ENCODE data around the gene NOL3. TPM values are rescaled to one million over a fixed set of nuclear protein-coding genes. Genes with fewer than 3 reads are reported as not detected.
A peak's percentile ranks its signal among the peaks of the same experiment; 100 is the strongest.

The NOL3 gene
- total and polyA plus RNA-seq, 2 of the 13 experiments (the other 11 are each of a cell fraction or from before 2014, with no cell fraction given) = 5.7 to 20.5 TPM

- TF ChIP-seq RFX3 (CRISPR knock-in tag; IDR thresholded peaks at IDR 0.05) (no peak), REPIN1 (CRISPR knock-in tag; IDR thresholded peaks at IDR 0.05; ENCODE audit: borderline replicate concordance, low read depth) (peak; percentile 84; the same call in 1 of the 2 replicates), ZNF761 (CRISPR knock-in tag; conservative IDR thresholded peaks at IDR 0.05) (peak; percentile 72; the same call in 1 of the 2 replicates), U2AF1 (optimal IDR thresholded peaks at IDR 0.05; ENCODE audit: low read depth, low read length) (peak; percentile 76), MAF1 (CRISPR knock-in tag; IDR thresholded peaks at IDR 0.05; ENCODE audit: borderline replicate concordance) (peak; percentile 85; the same call in 1 of the 2 replicates), ZNF124 (CRISPR knock-in tag; IDR thresholded peaks at IDR 0.05) (peak; percentile 84), ZBTB25 (CRISPR knock-in tag; IDR thresholded peaks at IDR 0.05) (peak; percentile 91; the same call in 1 of the 2 replicates), KLF13 (CRISPR knock-in tag; IDR thresholded peaks at IDR 0.05) (peak; percentile 43; the same call in 1 of the 2 replicates), GATAD1 (CRISPR knock-in tag; IDR thresholded peaks at IDR 0.05) (peak; percentile 87), SKI (IDR thresholded peaks at IDR 0.05; ENCODE audit: partially characterized antibody) (peak; percentile 46), ZNF574 (CRISPR knock-in tag; IDR thresholded peaks at IDR 0.05) (peak; percentile 47), KIAA2018 (CRISPR knock-in tag; IDR thresholded peaks at IDR 0.05; ENCODE audit: borderline replicate concordance) (no peak; the same call in 1 of the 2 replicates), CBX5 (CRISPR knock-in tag; IDR thresholded peaks at IDR 0.05; ENCODE audit: borderline replicate concordance) (peak; percentile 10; the same call in 1 of the 2 replicates), ZBTB34 (CRISPR knock-in tag; IDR thresholded peaks at IDR 0.05) (0 out of 2 replicates have a peak, but pooled peaks have one; percentile 49)
These were observed 13.5 kb downstream of the NOL3 start, which contains the start of gene MATCAP1 (continued) for GRCh38 chr16:67183627-67184452.
